ENCODE data around the gene SLC7A5.
A peak's percentile ranks its signal among the peaks of the same experiment; 100 is the strongest.

SLC7A5 gene

DNA sequence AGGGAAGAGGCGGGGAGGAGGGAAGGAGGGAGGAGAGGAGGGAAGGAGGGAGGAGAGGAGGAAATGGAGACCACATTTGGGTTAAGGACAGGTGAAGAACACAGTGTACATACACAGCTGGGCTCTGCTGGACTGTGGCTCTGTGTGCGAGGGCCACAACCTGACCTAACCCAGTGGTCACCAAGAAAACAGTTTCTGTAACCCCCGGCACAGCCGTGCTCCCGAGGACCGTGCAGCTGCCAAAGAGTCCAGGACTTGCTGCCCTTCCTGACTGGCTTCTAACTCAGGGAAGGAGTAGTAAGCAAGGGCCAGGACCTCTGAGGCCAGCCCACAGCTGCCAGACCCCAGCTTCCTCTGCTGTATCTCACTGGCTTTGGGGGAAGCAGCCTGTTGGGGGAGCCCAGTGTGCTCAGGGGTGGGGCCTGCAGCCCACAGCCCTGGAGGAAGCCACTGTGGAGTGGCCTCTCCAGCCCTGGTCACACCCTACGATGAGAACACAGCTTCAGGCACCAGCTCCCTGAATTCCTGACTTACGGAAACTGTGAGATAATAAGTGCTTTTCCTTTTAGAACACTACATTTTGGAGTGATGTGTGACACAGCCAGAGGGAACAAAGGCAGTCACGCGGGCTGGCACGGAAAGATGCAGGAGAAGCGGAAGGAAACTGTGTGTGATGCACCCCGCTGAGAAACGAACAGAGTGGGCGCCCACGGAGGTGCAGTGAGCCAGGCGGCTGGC is 32.3 kb downstream of the SLC7A5 start:
- TF ChIP-seq, protein P1, sequence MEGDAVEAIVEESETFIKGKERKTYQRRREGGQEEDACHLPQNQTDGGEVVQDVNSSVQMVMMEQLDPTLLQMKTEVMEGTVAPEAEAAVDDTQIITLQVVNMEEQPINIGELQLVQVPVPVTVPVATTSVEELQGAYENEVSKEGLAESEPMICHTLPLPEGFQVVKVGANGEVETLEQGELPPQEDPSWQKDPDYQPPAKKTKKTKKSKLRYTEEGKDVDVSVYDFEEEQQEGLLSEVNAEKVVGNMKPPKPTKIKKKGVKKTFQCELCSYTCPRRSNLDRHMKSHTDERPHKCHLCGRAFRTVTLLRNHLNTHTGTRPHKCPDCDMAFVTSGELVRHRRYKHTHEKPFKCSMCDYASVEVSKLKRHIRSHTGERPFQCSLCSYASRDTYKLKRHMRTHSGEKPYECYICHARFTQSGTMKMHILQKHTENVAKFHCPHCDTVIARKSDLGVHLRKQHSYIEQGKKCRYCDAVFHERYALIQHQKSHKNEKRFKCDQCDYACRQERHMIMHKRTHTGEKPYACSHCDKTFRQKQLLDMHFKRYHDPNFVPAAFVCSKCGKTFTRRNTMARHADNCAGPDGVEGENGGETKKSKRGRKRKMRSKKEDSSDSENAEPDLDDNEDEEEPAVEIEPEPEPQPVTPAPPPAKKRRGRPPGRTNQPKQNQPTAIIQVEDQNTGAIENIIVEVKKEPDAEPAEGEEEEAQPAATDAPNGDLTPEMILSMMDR (conservative IDR thresholded peaks at IDR 0.05; ENCODE audit: low read depth), result no peak
- POLR2A ChIA-PET (ENCODE audit: low non-redundant PET), result no interaction called here
- CTCF ChIA-PET, result interaction anchor here (0.6 to 6.6 kb wide), 3 partner anchors 13 to 57 kb away, joined by 5 to 37 read pairs (median 17); no protein-coding TSS in a partner anchor
- peak overlapping the region; percentile 98 for H3K27ac ChIP-seq
- no peak for DNase-seq (ENCODE audit: low spot score)

DNA sequence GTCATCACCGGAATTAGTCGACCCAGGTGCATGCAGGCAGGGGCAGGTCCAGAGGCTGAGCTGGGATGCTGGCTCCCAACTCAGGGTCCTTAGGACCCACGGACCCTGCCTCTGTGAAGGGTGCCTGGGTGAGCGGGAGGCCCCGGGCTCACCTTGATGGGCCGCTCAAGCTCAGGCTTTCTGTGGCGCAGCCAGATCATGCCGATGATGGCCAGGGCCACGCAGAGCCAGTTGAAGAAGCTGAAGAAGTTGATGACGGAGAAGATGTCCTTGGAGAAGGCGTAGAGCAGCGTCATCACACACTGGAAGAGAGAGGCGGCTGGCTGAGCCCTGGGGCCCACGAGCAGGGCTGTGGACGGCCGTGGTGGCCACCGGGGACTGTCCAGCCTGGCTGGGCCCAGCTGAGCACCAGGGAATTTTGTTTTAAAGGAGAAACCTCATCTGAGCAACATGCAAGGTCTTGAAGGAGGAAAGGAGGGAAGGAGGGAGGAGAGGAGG is 32.9 kb downstream of the SLC7A5 start:
- CTCF ChIA-PET, result interaction anchor here (0.6 to 6.6 kb wide), 4 partner anchors 13 to 57 kb away, joined by 3 to 37 read pairs (median 11); no protein-coding TSS in a partner anchor
- peak overlapping the region; percentile 98 for H3K27ac ChIP-seq
- TF ChIP-seq, protein P1 (conservative IDR thresholded peaks at IDR 0.05; ENCODE audit: low read depth), result no peak
- DNase-seq (ENCODE audit: low spot score), result no peak
- POLR2A ChIA-PET (ENCODE audit: low non-redundant PET), result no interaction called here

DNA sequence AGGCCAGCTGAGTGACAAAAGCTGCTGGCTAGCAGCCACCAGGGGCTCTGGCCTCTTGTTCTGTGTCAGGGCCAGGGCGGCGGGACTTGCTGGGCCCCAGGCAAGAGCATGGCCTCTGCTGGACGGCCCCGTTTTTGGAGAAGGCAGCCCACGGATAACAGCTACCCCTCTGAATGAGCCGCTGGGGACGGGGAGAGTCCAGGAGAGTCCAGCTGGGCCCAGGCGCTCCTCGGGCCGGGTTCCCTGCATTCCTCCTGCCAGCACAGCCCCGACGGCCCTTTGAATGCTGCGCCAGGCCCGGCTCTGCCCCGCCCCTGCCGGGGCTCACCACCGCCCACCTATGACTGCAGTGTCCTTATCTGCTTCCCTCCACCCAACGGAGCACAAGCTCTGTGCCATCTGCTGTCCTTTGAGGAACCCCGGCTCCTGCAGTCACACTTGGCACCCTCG is 33.4 kb downstream of the SLC7A5 start:
- DNase-seq (ENCODE audit: low spot score), result no peak
- POLR2A ChIA-PET (ENCODE audit: low non-redundant PET), result no interaction called here
- TF ChIP-seq, protein P1 (conservative IDR thresholded peaks at IDR 0.05; ENCODE audit: low read depth), result no peak
- CTCF ChIA-PET, result interaction anchor here (0.6 to 6.6 kb wide), 5 partner anchors 12 to 56 kb away, joined by 3 to 37 read pairs (median 5); no protein-coding TSS in a partner anchor
- peak overlapping the region; percentile 98 for H3K27ac ChIP-seq

DNA sequence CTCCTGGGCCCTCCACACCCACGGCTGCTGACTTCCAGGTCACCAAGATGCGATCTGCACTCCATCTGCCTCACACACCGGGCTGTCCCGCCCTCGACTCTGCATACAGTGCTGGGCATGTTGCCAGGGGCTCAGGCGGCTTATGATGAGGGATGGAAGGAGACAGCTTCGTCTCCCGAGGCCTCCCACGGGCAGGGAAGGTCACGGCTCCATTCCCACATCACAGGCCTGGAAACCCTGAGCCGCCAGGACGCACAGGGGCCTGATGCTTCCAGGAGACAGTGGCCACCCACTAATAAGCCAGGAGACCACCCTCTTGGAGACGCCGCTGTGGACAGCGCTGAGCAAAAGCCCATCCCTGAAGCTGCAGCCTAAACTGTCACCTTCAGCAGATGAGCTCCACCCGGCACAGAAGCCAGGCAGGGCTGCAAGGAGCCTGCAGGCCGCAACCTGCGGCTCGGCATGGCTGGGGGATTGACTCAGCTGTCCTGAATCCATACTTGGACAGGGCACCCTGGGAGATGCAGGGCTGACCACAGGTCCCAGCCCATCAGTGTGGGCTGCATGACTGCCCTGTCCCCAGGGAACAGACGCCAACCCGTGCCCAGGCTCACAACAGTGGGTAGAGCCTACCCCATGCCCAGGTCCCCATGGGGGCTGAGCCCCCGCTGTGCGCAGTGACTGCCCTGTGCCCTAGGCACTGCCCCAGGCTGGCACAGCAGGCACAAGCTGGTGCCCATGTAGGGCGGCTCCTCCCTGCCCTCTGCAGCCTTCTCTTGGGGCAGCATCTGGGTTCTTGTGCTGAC is 34.4 kb downstream of the SLC7A5 start:
- CTCF ChIA-PET, result interaction anchor here (0.6 to 6.6 kb wide), 5 partner anchors 13 to 128 kb away, joined by 3 to 37 read pairs (median 4); no protein-coding TSS in a partner anchor
- POLR2A ChIA-PET (ENCODE audit: low non-redundant PET), result no interaction called here
- TF ChIP-seq, protein P1 (conservative IDR thresholded peaks at IDR 0.05; ENCODE audit: low read depth), result no peak
- peak overlapping the region; percentile 98 for H3K27ac ChIP-seq
- no peak for DNase-seq (ENCODE audit: low spot score)

DNA sequence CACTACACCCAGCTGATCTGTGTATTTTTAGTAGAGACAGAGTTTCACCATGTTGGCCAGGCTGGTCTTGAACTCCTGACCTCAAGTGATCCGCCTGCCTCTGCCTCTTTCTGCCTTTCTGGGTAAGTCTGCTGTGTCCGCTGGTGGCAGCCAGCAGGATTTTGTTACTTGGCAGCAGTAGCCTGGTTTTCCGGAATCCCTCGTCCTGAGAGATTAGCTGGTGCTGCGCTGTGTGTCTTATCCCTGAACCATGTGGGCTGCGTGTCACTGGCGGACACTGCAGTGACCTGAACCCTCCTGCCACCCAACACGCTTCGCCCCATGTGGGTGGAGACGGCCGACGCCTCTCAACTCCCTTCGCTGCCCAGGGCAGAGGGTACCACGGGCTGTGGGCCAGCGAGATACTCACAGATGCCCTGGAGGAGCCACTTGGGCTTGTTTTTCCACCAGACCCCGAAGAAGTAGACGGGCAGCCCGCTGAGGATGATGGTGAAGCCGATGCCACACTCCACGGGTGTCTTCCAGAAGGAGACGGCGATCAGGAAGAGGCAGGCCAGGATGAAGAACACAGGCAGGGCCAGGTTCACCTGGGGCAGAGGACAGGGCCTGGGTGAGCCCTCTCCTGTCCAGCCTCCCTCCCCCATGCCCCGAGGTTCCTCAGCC is 35.2 kb downstream of the SLC7A5 start:
- peak overlapping the region; percentile 98 for H3K27ac ChIP-seq
- CTCF ChIA-PET, result interaction anchor here (0.7 to 6.6 kb wide), 3 partner anchors 16 to 129 kb away, joined by 4 to 37 read pairs (median 17); no protein-coding TSS in a partner anchor
- TF ChIP-seq, protein P1 (conservative IDR thresholded peaks at IDR 0.05; ENCODE audit: low read depth), result no peak
- POLR2A ChIA-PET (ENCODE audit: low non-redundant PET), result no interaction called here
- no peak for DNase-seq (ENCODE audit: low spot score)
